ENCODE results near the gene VPS13D. TPM values are rescaled to one million over a fixed set of nuclear protein-coding genes. Genes with fewer than 3 reads are reported as not detected.
A peak's percentile ranks its signal among the peaks of the same experiment; 100 is the strongest.

The VPS13D gene
- total and polyA plus RNA-seq, 2 of the 4 experiments (the other 2 are of a cell fraction) = 9.0 to 16.3 TPM

GRCh38 chr1:12472798-12473551 is 243.1 kb downstream of the VPS13D start:
- CTCF ChIA-PET = no interaction called here
- TF ChIP-seq RCOR1 (IDR thresholded peaks at IDR 0.05; ENCODE audit: insufficient replicate concordance, low read length) (no peak), BHLHE40 (IDR thresholded peaks at IDR 0.05; ENCODE audit: low read depth, low read length) (no peak), MAZ (IDR thresholded peaks at IDR 0.05; ENCODE audit: borderline replicate concordance, low read depth, low read length) (no peak), MXI1 (IDR thresholded peaks at IDR 0.05; ENCODE audit: borderline replicate concordance, low read depth, low read length) (no peak), CHD1 (IDR thresholded peaks at IDR 0.05; ENCODE audit: low read depth, low read length) (no peak), RAD21 (IDR thresholded peaks at IDR 0.05; ENCODE audit: low read length) (no peak), SMC3 (IDR thresholded peaks at IDR 0.05; ENCODE audit: low read depth, low read length) (no peak), RFX5 (IDR thresholded peaks at IDR 0.05; ENCODE audit: low read depth, low read length) (no peak), MAFK (IDR thresholded peaks at IDR 0.05; ENCODE audit: low read depth, low read length) (no peak), CEBPB (IDR thresholded peaks at IDR 0.05; ENCODE audit: low read depth, low read length) (no peak), POLR2A (IDR thresholded peaks at IDR 0.05; ENCODE audit: low read depth, low read length) (no peak), USF2 (IDR thresholded peaks at IDR 0.05; ENCODE audit: low read depth, low read length) (no peak), FOS (IDR thresholded peaks at IDR 0.05; ENCODE audit: low read depth, low read length) (no peak), CTCF (conservative IDR thresholded peaks at IDR 0.05; ENCODE audit: low read depth, low read length) (no peak), NFE2L2 (IDR thresholded peaks at IDR 0.05; ENCODE audit: low read depth, low read length) (no peak)

More at GRCh38 chr1:12472798-12473551, 243.1 kb downstream of the VPS13D start:
- no peak for ATAC-seq (ENCODE audit: low read depth)
- in situ Hi-C loops (cut with MboI; ENCODE audit: low sequenced_read_pairs) (no loop called here), dilution Hi-C loops (cut with HindIII; ENCODE audit: low sequenced_read_pairs, unreplicated experiment) (no loop called here), intact Hi-C loops (cut with micrococcal nuclease) (no loop called here)
- no peak overlapping the region for H2BK5ac ChIP-seq (ENCODE audit: low read depth, low read length, poor library complexity, severe bottlenecking)
- H4K20me1 ChIP-seq (ENCODE audit: insufficient read depth, low read length) = no peaks in the 10 kb centered on the region
- H2AK5ac ChIP-seq (ENCODE audit: low read depth, low read length) = 0 out of 2 replicates have a peak overlapping the region, but pooled peaks have one; percentile 7
- H3K18ac ChIP-seq (ENCODE audit: low read depth, low read length) = no peak overlapping the region
- H2BK15ac ChIP-seq (ENCODE audit: low read depth, low read length) = no peak overlapping the region
- POLR2A ChIA-PET (ENCODE audit: unreplicated experiment) = no interaction called here
- H3K79me1 ChIP-seq (ENCODE audit: low read depth in 1 of 2, low read length in 2 of 2) = peaks cover 4 to 5% of the 10 kb centered on the region in 2 experiments; a peak in 3 of 4 replicates
- no peak overlapping the region for H3K23ac ChIP-seq (ENCODE audit: low read depth, low read length)
- no peak overlapping the region for H3K4ac ChIP-seq (ENCODE audit: low read depth, low read length)
- H3K9me3 ChIP-seq (ENCODE audit: control insufficient read depth, insufficient read depth, low read length) = no peaks in the 10 kb centered on the region
- no peak overlapping the region for H3K9ac ChIP-seq (ENCODE audit: low read depth, low read length)
- 60% methylated on average over 4 of the region's 12 CpGs; no CpG with 5 or more reads in 1 of the 2 experiments for WGBS, 2 experiments (ENCODE audit: extremely low coverage in 2 of 2, insufficient read length in 1 of 2)
- no peak overlapping the region for H2BK20ac ChIP-seq (ENCODE audit: low read depth, low read length)
- peak overlapping the region; percentile 18; the same call in 1 of the 2 replicates for H4K5ac ChIP-seq (ENCODE audit: low read depth, low read length)
- 0 out of 2 replicates have a peak overlapping the region, but pooled peaks have one; percentile 4 for H4K91ac ChIP-seq (ENCODE audit: insufficient read depth, low read depth, low read length)
- no TSS peak for BruUV-seq (replicated peaks)
- H3K9me1 ChIP-seq (ENCODE audit: insufficient read depth, low read length) = peaks cover 6% of the 10 kb centered on the region
- H3K4me3 ChIP-seq (ENCODE audit: insufficient read depth, low read depth, low read length) = no peak overlapping the region
- no peaks in the 10 kb centered on the region for H3K36me3 ChIP-seq (ENCODE audit: control insufficient read depth, insufficient read depth, low read length)
- H3K27ac ChIP-seq (ENCODE audit: insufficient read depth, low read length) = no peak overlapping the region
- peak overlapping the region; percentile 22; the same call in 1 of the 2 replicates for H2BK120ac ChIP-seq (ENCODE audit: low read depth, low read length)
- no peaks in the 10 kb centered on the region for H3K27me3 ChIP-seq (ENCODE audit: control insufficient read depth, insufficient read depth, low read length)
- DNase-seq = no peak
- H4K8ac ChIP-seq (ENCODE audit: low read depth in 2 of 2, low read length in 2 of 2) = no peak overlapping the region
- H2AFZ ChIP-seq (replicated peaks; ENCODE audit: low read length, poor library complexity) = no peak overlapping the region
- peak overlapping the region; percentile 11; the same call in 1 of the 2 replicates for H3K14ac ChIP-seq (replicated peaks; ENCODE audit: low read depth, low read length)
- H3K4me2 ChIP-seq (ENCODE audit: low read depth, low read length) = no peak overlapping the region
- no peak overlapping the region for H2AK9ac ChIP-seq (replicated peaks; ENCODE audit: low read depth, low read length, poor library complexity)
- peaks cover 19% of the 10 kb centered on the region for H3K4me1 ChIP-seq (ENCODE audit: control insufficient read depth, insufficient read depth, low read length)
- H3K56ac ChIP-seq (ENCODE audit: extremely low read depth, insufficient read depth, low read length) = no peak overlapping the region
